Epithelial cell of prostate (primary cell): ENCODE data around the gene HS3ST4.

ENCODE experiments used
- DNase-seq: peaks from one replicate; pipeline ENCODE4 v3.0.0-alpha.2; 2011; ENCODE audit warnings: low read depth, low spot score
- H3K27ac ChIP-seq: fragments of 450-650 bp; 2 replicates; pipeline ENCODE4 v1.5.1; 2017; ENCODE audit warnings: mild to moderate bottlenecking

The HS3ST4 gene

DNA sequence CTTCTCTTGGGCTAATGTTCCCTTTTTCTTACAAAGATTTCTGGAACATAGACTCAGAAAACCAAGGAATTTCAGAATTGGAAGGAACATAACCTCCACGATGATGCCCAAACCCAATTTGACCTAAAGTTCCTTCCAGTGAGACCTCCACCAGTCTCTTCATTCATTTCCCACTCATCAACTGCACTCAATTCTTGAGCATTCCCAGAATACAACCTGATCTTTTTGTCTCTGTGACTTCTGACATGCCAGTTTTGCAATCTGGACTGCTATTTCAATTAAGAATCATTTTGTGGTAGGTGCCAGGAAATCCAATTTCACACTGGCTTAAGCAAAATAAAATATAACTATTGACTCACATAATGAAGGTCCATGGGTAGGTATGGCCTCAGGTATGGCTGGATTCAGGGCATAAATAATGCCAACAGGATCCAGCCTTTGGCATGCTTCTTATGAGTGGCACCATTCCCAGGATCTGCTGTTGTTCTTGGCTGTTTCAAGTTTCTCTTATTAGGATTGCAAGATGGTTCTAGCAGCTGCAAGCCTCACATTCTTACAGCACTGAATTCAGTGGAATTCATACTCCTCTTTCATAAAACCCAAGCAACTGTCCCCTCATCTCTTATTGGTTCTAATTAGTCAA, 184.3 kb downstream of the HS3ST4 start:
- DNase-seq: no peak
- H3K27ac ChIP-seq: no peak overlapping the region

DNA sequence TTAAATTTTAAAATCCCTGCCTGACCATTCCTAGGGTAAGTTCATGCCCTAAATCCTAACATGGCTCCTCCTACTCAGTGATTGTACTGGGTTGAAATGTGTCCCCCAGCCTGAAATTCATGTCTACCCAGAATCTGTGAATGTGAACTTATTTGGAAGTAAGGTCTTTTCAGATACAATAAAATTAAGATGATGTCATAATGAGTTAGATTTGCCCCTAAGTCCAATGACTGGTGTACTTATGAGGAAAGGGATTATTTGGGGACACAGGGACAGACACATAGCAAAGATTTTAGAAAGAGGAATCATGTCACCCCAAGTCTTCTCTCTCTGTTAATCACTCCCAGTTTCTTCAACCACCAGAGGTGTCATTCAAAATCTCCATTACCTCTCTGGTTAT, 185.3 kb downstream of the HS3ST4 start:
- no peak overlapping the region for H3K27ac ChIP-seq
- no peak for DNase-seq

DNA sequence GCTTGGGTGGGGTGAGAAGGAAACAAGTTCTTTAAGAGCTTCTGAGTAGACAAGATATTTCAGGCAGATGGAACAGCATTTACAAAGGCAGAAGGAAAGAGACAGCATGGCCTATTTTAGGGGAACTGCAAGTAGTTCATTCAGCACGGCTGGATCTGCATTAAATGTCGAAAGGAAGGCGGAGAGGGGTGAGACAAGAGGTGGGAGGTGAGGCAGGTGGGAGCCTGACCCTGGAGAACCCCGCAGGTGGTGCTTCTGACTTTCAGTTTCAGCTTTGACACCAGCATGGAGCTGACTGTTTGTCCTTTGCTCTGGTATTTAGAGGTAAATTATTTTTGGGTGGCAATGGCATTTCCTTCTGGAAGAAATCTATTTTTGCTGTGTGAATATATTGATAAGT, 194.8 kb downstream of the HS3ST4 start:
- no peak for DNase-seq
- no peak overlapping the region for H3K27ac ChIP-seq

DNA sequence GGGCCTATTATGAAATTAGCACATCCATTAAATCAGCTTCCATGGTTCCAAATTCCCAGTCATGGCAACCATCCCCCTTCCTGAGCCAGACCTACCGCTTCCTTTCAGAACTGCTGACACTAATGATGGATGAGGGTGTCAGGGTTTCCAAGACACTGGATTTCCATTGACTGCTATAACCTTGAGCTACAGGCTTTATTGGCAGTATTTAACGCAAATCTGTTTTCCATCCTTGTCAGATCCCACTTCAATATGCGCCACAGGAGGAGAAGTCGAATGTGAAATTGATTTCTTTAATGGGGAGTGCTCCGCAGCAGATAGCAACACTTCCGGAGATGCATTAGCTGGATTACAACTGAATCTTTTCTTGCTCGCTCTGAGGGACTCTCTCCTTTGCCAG, 197.1 kb downstream of the HS3ST4 start:
- DNase-seq: no peak

DNA sequence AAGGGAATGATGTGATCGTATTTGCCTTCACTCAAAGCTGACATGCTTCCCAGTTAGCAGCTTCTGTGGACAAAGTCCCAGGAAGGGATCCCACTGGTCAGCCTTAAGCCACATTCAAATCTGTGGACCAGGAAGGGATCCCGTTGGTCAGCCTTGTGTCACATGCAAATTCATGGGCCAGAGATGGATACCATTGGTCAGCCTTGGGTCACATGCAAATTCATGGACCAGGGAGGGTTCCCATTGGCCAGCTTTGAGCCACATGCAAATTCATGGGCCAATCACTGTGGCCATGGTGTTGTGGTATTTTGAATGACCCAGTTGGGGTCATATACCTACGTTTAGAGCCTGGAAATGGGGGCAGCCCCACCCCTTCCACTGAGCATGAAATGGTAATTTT, 201.6 kb downstream of the HS3ST4 start:
- no peak overlapping the region for H3K27ac ChIP-seq
- no peak for DNase-seq

More for the DNA sequence above, 197.1 kb downstream of the HS3ST4 start:
- H3K27ac ChIP-seq: no peak overlapping the region

- H3K27ac ChIP-seq: no peak overlapping the region
- DNase-seq: no peak
These were observed 202.3 kb downstream of the HS3ST4 start for GRCh38 chr16:25894093-25894492.

DNA sequence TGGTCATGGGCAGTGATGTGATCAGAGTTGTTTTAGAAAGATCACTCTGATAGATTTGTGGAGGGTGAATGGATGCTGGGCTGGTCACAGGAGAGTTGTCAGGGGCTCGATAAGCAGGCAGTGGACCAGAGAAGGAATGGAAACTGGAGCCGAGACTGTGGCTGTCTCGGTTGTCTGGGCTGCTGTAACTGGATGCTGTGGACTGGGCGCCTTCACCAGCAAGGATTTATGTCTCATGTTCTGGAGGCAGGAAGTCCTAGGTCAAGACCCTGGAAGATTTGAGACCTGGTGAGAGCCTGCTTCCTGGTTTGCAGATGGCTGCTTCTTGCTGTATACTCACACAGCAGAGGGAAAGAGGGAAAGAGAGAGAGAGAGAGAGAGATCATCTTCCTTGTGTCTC, 203.6 kb downstream of the HS3ST4 start:
- no peak overlapping the region for H3K27ac ChIP-seq
- no peak for DNase-seq

DNA sequence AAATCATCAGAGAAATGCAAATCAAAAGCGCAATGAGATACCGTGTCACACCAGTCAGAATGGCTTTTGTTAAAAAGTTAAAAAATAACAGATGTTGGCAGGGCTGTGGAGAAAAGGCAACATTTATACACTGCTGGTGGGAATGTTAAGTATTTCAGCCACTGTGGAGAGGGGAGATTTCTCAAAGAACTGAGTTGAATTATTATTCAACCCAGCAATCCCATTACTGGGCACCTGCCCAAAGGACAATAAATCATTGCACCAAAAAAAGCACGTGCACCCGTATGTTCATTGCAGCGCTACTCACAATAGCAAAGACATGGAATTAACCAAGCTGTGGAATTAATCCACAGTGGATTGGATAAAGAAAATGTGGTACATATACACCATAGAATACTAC, 204.7 kb downstream of the HS3ST4 start:
- no peak for DNase-seq
- no peak overlapping the region for H3K27ac ChIP-seq

DNA sequence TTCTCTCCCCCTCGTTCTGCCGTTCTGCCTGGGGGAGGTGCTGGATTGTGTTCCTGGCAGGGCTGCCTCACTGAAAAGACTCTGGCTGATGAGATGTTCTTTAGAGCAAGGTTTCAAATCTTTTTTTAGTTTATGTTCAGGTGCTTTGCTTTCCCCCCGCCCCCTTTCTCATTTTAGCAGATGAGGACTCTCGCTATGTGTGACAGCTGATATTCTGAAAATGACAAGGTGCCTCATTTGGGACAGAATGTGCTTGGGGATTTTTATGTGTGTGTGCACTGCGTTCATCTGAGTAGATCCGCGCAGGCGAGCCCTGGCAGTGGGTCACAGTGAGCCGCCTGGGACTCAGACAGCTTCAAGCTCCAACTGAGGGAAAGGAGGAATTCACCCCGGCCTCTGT, 205.9 kb downstream of the HS3ST4 start:
- DNase-seq: no peak
- no peak overlapping the region for H3K27ac ChIP-seq

DNA sequence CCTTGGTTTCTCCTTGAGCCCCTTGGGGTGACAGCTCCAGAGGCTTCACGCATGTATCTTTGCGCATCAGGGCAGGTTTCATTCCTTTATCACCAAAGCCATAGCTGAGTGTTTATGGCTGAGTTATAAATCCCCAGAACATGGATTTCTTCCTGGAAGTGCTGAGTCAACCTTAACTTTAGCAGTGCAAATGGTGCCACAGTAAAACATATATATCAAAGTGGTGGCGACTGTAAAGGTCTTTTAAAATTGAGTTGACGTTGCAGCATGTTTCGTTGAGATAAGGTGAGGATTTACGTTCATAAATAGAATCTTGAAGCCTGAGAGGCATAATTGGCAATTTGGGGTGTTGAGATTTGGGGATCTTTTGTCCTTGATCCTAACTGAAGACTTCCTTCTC, 214.1 kb downstream of the HS3ST4 start:
- H3K27ac ChIP-seq: no peak overlapping the region
- DNase-seq: no peak

GRCh38 chr16:25910971-25911370, 219.2 kb downstream of the HS3ST4 start:
- H3K27ac ChIP-seq: no peak overlapping the region
- DNase-seq: no peak

GRCh38 chr16:25912321-25912720, 220.6 kb downstream of the HS3ST4 start:
- H3K27ac ChIP-seq: no peak overlapping the region
- DNase-seq: no peak

DNA sequence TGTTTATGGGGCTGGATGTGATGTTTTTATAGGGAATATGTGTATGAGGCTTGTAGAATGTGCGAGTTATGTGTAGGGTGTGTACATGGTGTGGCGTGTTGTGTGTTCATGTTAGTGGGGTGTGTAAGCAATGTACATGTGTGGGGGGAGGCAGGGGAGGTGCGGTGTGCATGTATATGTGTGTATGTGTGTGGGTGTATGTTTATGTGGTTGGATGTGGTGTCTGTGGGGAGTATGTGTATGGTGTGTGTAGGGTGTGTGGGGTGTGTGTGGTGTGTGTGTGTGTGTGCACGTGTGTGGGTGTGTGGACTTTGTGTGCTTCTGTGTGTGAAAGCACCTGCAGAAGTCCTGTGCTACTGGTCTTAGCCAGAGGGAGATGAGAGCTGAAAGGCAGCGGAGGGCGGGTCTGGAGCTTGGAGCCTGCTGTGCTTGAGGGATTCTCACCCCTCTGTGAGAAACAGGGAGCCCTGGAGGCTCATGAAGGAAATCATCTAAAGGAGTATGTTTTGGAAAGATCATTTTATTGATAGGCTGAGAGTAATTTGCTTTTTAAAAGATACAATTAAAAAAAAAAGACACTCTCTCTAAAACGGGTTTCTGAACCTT, 222.7 kb downstream of the HS3ST4 start:
- no peak for DNase-seq
- no peak overlapping the region for H3K27ac ChIP-seq

DNA sequence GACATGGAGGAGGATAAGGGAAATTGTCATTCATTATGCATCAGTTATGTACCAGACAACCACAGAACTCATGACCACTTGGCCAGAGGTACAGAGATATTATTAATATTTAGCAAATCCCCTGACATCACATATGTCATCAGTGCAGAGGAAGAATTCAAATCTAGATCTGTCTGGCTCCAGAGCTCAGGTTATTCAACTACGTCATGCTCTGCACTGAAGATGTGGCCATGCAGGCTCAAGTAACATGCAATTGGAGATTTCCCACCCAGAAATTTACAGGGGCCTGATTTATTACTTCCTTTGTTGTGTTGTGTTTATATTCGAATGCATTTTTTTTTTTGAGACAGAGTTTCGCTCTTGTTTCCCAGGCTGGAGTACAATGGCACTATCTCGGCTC, 224.3 kb downstream of the HS3ST4 start:
- H3K27ac ChIP-seq: no peak overlapping the region
- DNase-seq: no peak

DNA sequence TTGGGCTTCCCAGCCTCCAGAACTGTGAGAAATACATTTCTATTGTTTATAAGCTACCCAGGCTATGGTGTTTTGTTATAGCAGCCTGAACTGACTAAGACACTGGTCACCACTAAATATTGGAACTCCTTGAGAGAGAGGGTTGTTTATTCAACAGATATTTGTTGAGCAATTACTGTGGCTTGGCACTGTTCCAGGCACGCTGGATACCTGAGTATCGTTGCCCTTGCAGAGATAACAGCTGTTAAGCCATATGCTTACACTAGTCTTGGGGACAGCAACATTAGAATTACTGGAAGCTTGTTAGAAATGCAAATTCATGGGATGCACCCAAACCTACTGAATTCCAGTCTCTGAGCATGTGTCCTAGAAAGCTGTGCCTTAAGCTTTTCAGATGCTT, 230.7 kb downstream of the HS3ST4 start:
- no peak overlapping the region for H3K27ac ChIP-seq
- DNase-seq: no peak

GRCh38 chr16:25925421-25925820, 233.7 kb downstream of the HS3ST4 start:
- no peak overlapping the region for H3K27ac ChIP-seq
- DNase-seq: no peak

DNA sequence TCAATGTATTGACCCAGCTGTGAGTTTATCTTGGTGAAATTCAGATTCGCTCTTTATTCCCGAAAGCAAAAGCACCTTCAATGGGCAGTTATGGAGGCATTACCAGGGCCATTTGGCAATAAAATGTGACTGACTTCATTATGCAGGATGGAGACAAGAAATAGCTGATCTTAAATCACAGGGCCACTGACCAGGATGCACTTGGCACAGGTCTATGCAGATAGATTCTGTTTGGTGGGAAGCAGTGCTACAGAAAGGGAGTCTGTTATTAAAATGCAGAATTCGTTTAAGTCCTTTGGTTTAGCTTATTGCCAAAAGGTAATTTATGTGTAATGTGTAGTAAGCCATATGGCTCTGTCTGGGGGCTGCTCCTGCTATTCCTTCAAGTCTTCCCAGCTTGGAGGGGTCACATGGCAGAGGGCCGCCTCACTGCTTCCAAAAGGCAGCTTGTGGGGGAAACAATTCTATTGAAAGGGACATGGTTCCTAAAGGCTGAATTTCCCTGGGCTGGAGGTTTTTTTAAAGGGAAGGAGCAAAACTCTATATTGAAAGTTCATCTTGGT, 239.8 kb downstream of the HS3ST4 start:
- no peak for DNase-seq
- H3K27ac ChIP-seq: no peak overlapping the region

- DNase-seq: no peak
- H3K27ac ChIP-seq: no peak overlapping the region
These were observed 250.2 kb downstream of the HS3ST4 start for GRCh38 chr16:25941800-25942499.

DNA sequence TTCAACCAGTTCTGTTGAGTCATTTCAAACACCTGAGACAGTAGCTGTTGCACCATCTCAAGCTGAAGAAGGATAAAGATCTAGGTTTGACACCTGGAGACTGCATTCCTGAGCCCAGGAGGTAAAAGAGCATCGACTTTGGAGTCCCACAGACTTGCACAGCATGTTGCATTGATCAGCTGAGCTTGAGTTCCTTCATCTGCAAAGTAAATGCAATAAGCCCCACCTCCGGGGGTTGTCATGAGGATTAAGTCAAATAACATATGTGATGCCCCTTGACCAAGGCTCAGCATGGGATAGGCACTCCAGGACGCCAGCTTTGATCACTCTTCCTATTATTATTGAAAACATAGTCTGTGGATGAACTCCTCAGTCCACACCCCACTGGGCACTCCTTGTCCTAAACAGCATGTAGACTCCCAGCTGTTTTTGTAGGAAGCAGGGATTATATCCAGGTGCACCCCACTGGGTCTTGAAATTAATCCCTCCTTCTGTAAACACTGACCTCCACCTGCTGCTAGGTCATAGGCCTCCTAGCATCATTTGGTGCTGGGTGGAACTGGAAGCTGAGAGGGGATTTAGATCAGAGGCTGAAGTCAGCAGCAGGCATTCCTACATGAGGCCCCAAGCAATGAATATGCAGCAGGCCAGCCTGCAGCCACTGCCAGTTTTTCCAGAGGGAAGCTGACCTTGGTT, 259.0 kb downstream of the HS3ST4 start:
- DNase-seq: no peak
- no peak overlapping the region for H3K27ac ChIP-seq

GRCh38 chr16:25951999-25952398, 260.2 kb downstream of the HS3ST4 start:
- no peak overlapping the region for H3K27ac ChIP-seq
- no peak for DNase-seq

DNA sequence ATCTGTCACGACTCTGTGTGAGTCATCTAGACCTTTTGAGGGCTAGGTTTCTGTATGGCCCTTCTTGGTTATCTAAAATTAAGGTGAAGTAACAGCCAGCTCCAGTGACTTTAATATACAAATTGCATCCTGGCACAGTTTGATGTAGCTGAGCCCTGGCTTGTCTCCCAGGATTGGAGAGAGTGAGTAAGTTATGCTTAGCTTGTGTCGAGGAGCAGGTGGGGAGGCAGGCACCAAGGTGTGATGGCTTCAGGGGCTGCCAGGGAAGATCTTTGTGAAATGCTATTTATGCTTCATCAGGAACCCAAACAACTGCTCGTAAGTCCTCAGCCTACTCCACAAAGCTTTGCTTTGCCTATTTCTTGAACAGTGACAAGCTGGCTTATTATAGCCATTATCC, 261.2 kb downstream of the HS3ST4 start:
- H3K27ac ChIP-seq: no peak overlapping the region
- no peak for DNase-seq
